ENCODE measurements around the gene PPP3CA.

Gene PPP3CA

DNA sequence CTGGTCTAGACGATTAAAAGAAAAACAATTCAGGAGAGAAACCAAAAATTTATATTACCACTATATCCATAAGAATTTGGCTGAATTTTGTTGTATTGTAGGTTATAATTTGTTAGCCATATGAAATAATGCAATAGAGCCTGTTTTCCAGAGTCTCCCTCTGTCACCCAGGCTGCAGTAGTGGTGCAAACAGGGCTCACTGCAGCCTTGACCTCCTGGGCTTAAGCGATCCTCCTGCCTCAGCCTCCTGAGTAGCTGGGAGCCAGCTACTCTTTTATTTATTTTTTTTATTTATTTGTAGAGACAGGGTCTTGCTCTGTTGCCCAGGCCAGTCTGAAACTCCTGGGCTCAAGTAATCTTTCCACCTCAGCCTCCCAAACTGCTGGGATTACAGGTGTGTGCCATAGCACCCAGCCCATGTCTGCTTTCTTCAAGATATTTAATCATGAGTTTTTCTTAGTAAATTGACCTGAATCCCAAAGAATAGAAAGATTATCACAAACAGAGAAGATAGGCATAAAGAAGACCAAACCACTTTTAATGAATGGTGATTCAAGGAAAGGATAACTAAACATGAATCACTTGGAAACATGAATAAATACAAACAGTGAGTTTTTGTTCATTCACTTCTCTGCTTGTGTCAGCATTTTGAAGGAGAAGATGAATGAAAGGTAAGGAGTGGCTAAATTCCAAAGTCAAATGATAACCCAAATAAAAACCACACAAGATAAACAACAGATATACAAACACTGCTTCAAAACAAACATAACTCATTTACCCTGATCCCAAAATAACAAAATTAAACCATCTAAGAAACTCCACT, 82.1 kb downstream of the PPP3CA start:
- Histone ChIP-seq H3K4me1 (peaks cover 0 to 8% (median 0%) of the 10 kb centered on the region in 4 donors), H3K27me3 (no peaks in the 10 kb centered on the region), H3K36me3 (no peaks in the 10 kb centered on the region), H3K4me3 (no peak overlapping the region), H3K27ac (no peak overlapping the region), H3K9me3 (no peaks in the 10 kb centered on the region)
- intact Hi-C loops (cut with DNase I; ENCODE audit: low total_unique reads): no loop called here
- TF ChIP-seq, protein P1, sequence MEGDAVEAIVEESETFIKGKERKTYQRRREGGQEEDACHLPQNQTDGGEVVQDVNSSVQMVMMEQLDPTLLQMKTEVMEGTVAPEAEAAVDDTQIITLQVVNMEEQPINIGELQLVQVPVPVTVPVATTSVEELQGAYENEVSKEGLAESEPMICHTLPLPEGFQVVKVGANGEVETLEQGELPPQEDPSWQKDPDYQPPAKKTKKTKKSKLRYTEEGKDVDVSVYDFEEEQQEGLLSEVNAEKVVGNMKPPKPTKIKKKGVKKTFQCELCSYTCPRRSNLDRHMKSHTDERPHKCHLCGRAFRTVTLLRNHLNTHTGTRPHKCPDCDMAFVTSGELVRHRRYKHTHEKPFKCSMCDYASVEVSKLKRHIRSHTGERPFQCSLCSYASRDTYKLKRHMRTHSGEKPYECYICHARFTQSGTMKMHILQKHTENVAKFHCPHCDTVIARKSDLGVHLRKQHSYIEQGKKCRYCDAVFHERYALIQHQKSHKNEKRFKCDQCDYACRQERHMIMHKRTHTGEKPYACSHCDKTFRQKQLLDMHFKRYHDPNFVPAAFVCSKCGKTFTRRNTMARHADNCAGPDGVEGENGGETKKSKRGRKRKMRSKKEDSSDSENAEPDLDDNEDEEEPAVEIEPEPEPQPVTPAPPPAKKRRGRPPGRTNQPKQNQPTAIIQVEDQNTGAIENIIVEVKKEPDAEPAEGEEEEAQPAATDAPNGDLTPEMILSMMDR (IDR thresholded peaks at IDR 0.05): no peak
- no peak for DNase-seq

GRCh38 chr4:101264512-101264911, 82.8 kb downstream of the PPP3CA start:
- no peak for DNase-seq
- Histone ChIP-seq H3K27ac (no peak overlapping the region), H3K9me3 (no peaks in the 10 kb centered on the region), H3K4me3 (no peak overlapping the region), H3K36me3 (no peaks in the 10 kb centered on the region), H3K27me3 (no peaks in the 10 kb centered on the region), H3K4me1 (peaks cover 0 to 15% (median 3%) of the 10 kb centered on the region in 4 donors)
- intact Hi-C loops (cut with DNase I; ENCODE audit: low total_unique reads): no loop called here
- TF ChIP-seq, protein P1 (IDR thresholded peaks at IDR 0.05): no peak

- Histone ChIP-seq H3K4me1 (peaks cover 0 to 18% (median 6%) of the 10 kb centered on the region in 4 donors), H3K36me3 (no peaks in the 10 kb centered on the region), H3K27ac (no peak overlapping the region), H3K4me3 (no peak overlapping the region), H3K27me3 (no peaks in the 10 kb centered on the region), H3K9me3 (no peaks in the 10 kb centered on the region)
- TF ChIP-seq, protein P1 (IDR thresholded peaks at IDR 0.05): no peak
- DNase-seq: no peak
- intact Hi-C loops (cut with DNase I; ENCODE audit: low total_unique reads): no loop called here
These were observed 84.6 kb downstream of the PPP3CA start for GRCh38 chr4:101262683-101263082.

GRCh38 chr4:101259876-101260275, 87.5 kb downstream of the PPP3CA start:
- H3K27ac ChIP-seq: no peak overlapping the region
- H3K4me1 ChIP-seq: peaks cover 0 to 18% (median 6%) of the 10 kb centered on the region in 4 donors

GRCh38 chr4:101258883-101259282, 88.4 kb downstream of the PPP3CA start:
- Histone ChIP-seq H3K4me1 (peaks cover 0 to 21% (median 6%) of the 10 kb centered on the region in 4 donors), H3K27me3 (no peaks in the 10 kb centered on the region), H3K9me3 (no peaks in the 10 kb centered on the region), H3K27ac (no peak overlapping the region), H3K36me3 (no peaks in the 10 kb centered on the region), H3K4me3 (no peak overlapping the region)
- intact Hi-C loops (cut with DNase I; ENCODE audit: low total_unique reads): no loop called here
- DNase-seq: no peak
- TF ChIP-seq, protein P1 (IDR thresholded peaks at IDR 0.05): no peak

More at GRCh38 chr4:101259876-101260275, 87.5 kb downstream of the PPP3CA start:
- no peak for DNase-seq
- TF ChIP-seq, protein P1 (IDR thresholded peaks at IDR 0.05): no peak
- intact Hi-C loops (cut with DNase I; ENCODE audit: low total_unique reads): no loop called here
- Histone ChIP-seq H3K9me3 (no peaks in the 10 kb centered on the region), H3K36me3 (no peaks in the 10 kb centered on the region), H3K4me3 (no peak overlapping the region), H3K27me3 (no peaks in the 10 kb centered on the region)

All from tibial artery (tissue), 4 donors.